H9 (cell line): ENCODE data around the gene RAB33A. TPM values are rescaled to one million over a fixed set of nuclear protein-coding genes. Genes with fewer than 3 reads are reported as not detected.

Experiments
- DNase-seq: peaks from one replicate; pipeline ENCODE4 v3.0.0-alpha.2; 2017
- H2AFZ ChIP-seq: one replicate; pipeline ENCODE4 v1.6.1; 2013; ENCODE audit warnings: mild to moderate bottlenecking, low read length, control low read depth, moderate library complexity
- H2AK5ac ChIP-seq: 2 replicates; pipeline ENCODE4 v1.6.1; 2013; ENCODE audit warnings: low read length, control low read depth, mixed read lengths; ENCODE audit not compliant: insufficient read length
- H2BK120ac ChIP-seq: one replicate; pipeline ENCODE4 v1.6.1; 2013; ENCODE audit warnings: low read depth, mild to moderate bottlenecking, low read length, control low read depth, inconsistent platforms; ENCODE audit not compliant: poor library complexity, severe bottlenecking
- H2BK12ac ChIP-seq: 2 replicates; pipeline ENCODE4 v1.6.1; 2013; ENCODE audit warnings: low read length, control low read depth, mixed read lengths, low read depth; ENCODE audit not compliant: insufficient read length
- H2BK15ac ChIP-seq: 2 replicates; pipeline ENCODE4 v1.6.1; 2013; ENCODE audit warnings: low read depth, low read length, control low read depth
- H2BK20ac ChIP-seq: one replicate; pipeline ENCODE4 v1.6.1; 2013; ENCODE audit warnings: low read depth, mild to moderate bottlenecking, low read length, control low read depth, inconsistent platforms; ENCODE audit not compliant: poor library complexity, severe bottlenecking
- H2BK5ac ChIP-seq: 2 replicates; pipeline ENCODE4 v1.6.1; 2013; ENCODE audit warnings: low read length, control low read depth, mixed read lengths; ENCODE audit not compliant: insufficient read length
- H3K14ac ChIP-seq: 2 replicates; pipeline ENCODE4 v1.6.1; 2013; ENCODE audit warnings: low read length, control low read depth; ENCODE audit not compliant: insufficient read depth
- H3K18ac ChIP-seq: 2 replicates; pipeline ENCODE4 v1.6.1; 2013; ENCODE audit warnings: low read depth, mild to moderate bottlenecking, mixed read lengths, low read length, control low read depth; ENCODE audit not compliant: insufficient read length
- H3K23ac ChIP-seq: 2 replicates; pipeline ENCODE4 v1.6.1; 2013; ENCODE audit warnings: low read length, control low read depth, mixed read lengths, low read depth; ENCODE audit not compliant: insufficient read length
- H3K23me2 ChIP-seq: 2 replicates; pipeline ENCODE4 v1.6.1; 2013; ENCODE audit warnings: low read depth, mild to moderate bottlenecking, mixed read lengths, low read length, control low read depth; ENCODE audit not compliant: insufficient read length, poor library complexity, severe bottlenecking
- H3K27ac ChIP-seq: 2 replicates; pipeline ENCODE4 v1.5.1; 2013; ENCODE audit warnings: low read length, control low read depth, mixed read lengths, low read depth; ENCODE audit not compliant: insufficient read length
- H3K27me3 ChIP-seq: 2 replicates; pipeline ENCODE4 v1.6.1; 2013; ENCODE audit warnings: low read length, control low read depth, inconsistent platforms; ENCODE audit not compliant: insufficient read depth
- H3K4ac ChIP-seq: 2 replicates; pipeline ENCODE4 v1.6.1; 2013; ENCODE audit warnings: low read depth, mild to moderate bottlenecking, control low read depth, inconsistent platforms, low read length, moderate library complexity
- H3K4me1 ChIP-seq: 2 replicates; pipeline ENCODE4 v1.6.1; 2013; ENCODE audit warnings: low read length, control low read depth, inconsistent platforms; ENCODE audit not compliant: insufficient read depth
- H3K4me2 ChIP-seq: 2 replicates; pipeline ENCODE4 v1.6.1; 2013; ENCODE audit warnings: low read length, control low read depth, mixed read lengths; ENCODE audit not compliant: insufficient read length, insufficient read depth
- H3K56ac ChIP-seq: 2 replicates; pipeline ENCODE4 v1.6.1; 2013; ENCODE audit warnings: low read depth, mild to moderate bottlenecking, mixed read lengths, low read length, control low read depth; ENCODE audit not compliant: insufficient read length
- H3K79me1 ChIP-seq: 2 replicates; pipeline ENCODE4 v1.6.1; 2013; ENCODE audit warnings: low read depth, mild to moderate bottlenecking, moderate library complexity, low read length, control low read depth, inconsistent platforms; ENCODE audit not compliant: insufficient read depth, poor library complexity, severe bottlenecking
- H3K79me2 ChIP-seq: 2 replicates; pipeline ENCODE4 v1.6.1; 2013; ENCODE audit warnings: low read length, control low read depth, inconsistent platforms; ENCODE audit not compliant: insufficient read depth
- H3K9ac ChIP-seq: 2 replicates; pipeline ENCODE4 v1.6.1; 2013; ENCODE audit warnings: low read length, control low read depth, mixed read lengths; ENCODE audit not compliant: insufficient read length; ENCODE audit errors: extremely low read depth
- H3K9me3 ChIP-seq: one replicate; pipeline ENCODE4 v1.6.1; 2013; ENCODE audit warnings: low read depth, low read length, inconsistent platforms; ENCODE audit not compliant: control insufficient read depth
- H3T11ph ChIP-seq: one replicate; pipeline ENCODE4 v1.6.1; 2013; ENCODE audit warnings: mild to moderate bottlenecking, low read length, control low read depth, inconsistent platforms
- H4K20me1 ChIP-seq: one replicate; pipeline ENCODE4 v1.6.1; 2013; ENCODE audit not compliant: control insufficient read depth, insufficient read length, insufficient read depth
- H4K5ac ChIP-seq: 2 replicates; pipeline ENCODE4 v1.6.1; 2013; ENCODE audit warnings: low read depth, mild to moderate bottlenecking, mixed read lengths, low read length, control low read depth; ENCODE audit not compliant: insufficient read length
- H4K8ac ChIP-seq: replicated peaks from 2 replicates; pipeline ENCODE4 v1.6.1; 2013; ENCODE audit warnings: low read length, control low read depth, mixed read lengths, low read depth; ENCODE audit not compliant: insufficient read length
- H4K91ac ChIP-seq: 2 replicates; pipeline ENCODE4 v1.6.1; 2013; ENCODE audit warnings: low read depth, mild to moderate bottlenecking, moderate library complexity, mixed read lengths, low read length, control low read depth; ENCODE audit not compliant: insufficient read length
- H3K27ac Mint-ChIP-seq, 3 experiments: 2 replicates in 2 of 3; 3 replicates in 1 of 3; pipeline ENCODE4 v1.8.0; 2020 to 2021; ENCODE audit warnings: mixed read lengths in 3 of 3, mild to moderate bottlenecking in 1 of 3, moderate library complexity in 1 of 3
- H3K27me3 Mint-ChIP-seq: 2 replicates; pipeline ENCODE4 v1.8.0; 2021; ENCODE audit warnings: low read depth, mild to moderate bottlenecking, moderate library complexity, mixed read lengths
- H3K36me3 Mint-ChIP-seq, 3 experiments: 2 replicates in 2 of 3; 3 replicates in 1 of 3; pipeline ENCODE4 v1.8.0; 2020 to 2021; ENCODE audit warnings: low read depth in 3 of 3, mixed read lengths in 3 of 3; ENCODE audit not compliant: insufficient read depth in 1 of 3
- H3K4me1 Mint-ChIP-seq, 2 experiments: 2 replicates each; pipeline ENCODE4 v1.8.0; 2020; ENCODE audit warnings: mixed read lengths in 2 of 2
- H3K4me3 Mint-ChIP-seq, 2 experiments: 2 replicates in 1 of 2; 3 replicates in 1 of 2; pipeline ENCODE4 v1.8.0; 2020 to 2021; ENCODE audit warnings: mild to moderate bottlenecking in 2 of 2, mixed read lengths in 2 of 2, moderate library complexity in 1 of 2
- H3K9me3 Mint-ChIP-seq, 2 experiments: 2 replicates in 1 of 2; 3 replicates in 1 of 2; pipeline ENCODE4 v1.8.0; 2020; ENCODE audit warnings: mild to moderate bottlenecking in 2 of 2, mixed read lengths in 2 of 2, moderate library complexity in 1 of 2
- CTCF ChIP-seq: fragments of 200-600 bp; sonication (generic); conservative IDR thresholded peaks from 3 replicates; pipeline ENCODE4 v1.8.0; 2021; ENCODE audit warnings: antibody characterized with exemption, mild to moderate bottlenecking
- WGBS: extraction: QIAGEN DNeasy Blood & Tissue Kit; methylation state at CpG from one replicate; pipeline ENCODE4 v1.1.7; 2013; ENCODE audit warnings: missing lambda C conversion rate, low lambda C conversion rate, mixed read lengths; ENCODE audit not compliant: insufficient read length; ENCODE audit errors: extremely low coverage; 5-methylcytosine and 5-hydroxymethylcytosine counted together
- total RNA-seq: library from RNA; stranded (reverse); gene quantifications from 2 replicates; pipeline ENCODE4 v1.2.1, GENCODE V29; 2021

The RAB33A gene
- total RNA-seq, 1 experiment from 2014 or later: 0.59 TPM

DNA sequence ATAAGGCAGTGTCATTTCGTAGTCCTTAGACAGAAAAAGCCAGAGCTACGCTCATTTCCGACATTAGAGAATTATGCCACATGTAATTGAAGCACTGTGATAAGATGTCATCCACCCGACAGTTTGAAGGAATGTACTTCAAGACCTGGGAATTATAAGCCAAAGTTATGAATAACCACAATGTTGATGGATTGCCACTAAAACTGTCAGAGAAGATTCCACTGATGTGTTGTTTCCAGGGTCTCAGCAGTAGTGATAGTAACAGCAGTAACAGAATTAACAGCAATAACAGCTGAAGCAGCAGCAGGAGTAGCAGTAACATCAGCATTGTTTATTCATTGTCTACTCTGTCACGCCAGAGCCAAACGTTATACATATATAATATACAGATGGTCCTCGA lies 24.7 kb downstream of the RAB33A start:
- H3K23ac ChIP-seq: no peak overlapping the region
- Mint-ChIP-seq H3K36me3 (no peaks in the 10 kb centered on the region; a peak in 1 of 7 replicates), H3K4me1 (peaks cover 0 to 2% of the 10 kb centered on the region in 2 experiments; a peak in 2 of 4 replicates), H3K27ac (no peak overlapping the region), H3K4me3 (no peak overlapping the region), H3K9me3 (peaks cover 0 to 37% of the 10 kb centered on the region in 2 experiments; a peak in 2 of 5 replicates), H3K27me3 (peaks cover 3% of the 10 kb centered on the region)
- H2AK5ac ChIP-seq: no peak overlapping the region
- no peak overlapping the region for H3K18ac ChIP-seq
- H3K9ac ChIP-seq: no peak overlapping the region
- H4K5ac ChIP-seq: no peak overlapping the region
- DNase-seq: no peak
- no CpG with 5 or more reads among the region's 7 CpGs for WGBS
- H3K4me2 ChIP-seq: no peak overlapping the region
- H3K27me3 ChIP-seq: no peaks in the 10 kb centered on the region
- no peak overlapping the region for H3T11ph ChIP-seq
- no peak overlapping the region for H4K8ac ChIP-seq
- H4K20me1 ChIP-seq: no peaks in the 10 kb centered on the region
- H3K79me2 ChIP-seq: no peaks in the 10 kb centered on the region
- no peak overlapping the region for H3K56ac ChIP-seq
- H2BK20ac ChIP-seq: no peak overlapping the region
- no peak overlapping the region for H3K4ac ChIP-seq
- no peak for TF ChIP-seq CTCF
- no peak overlapping the region for H3K14ac ChIP-seq
- no peak overlapping the region for H2BK12ac ChIP-seq
- H2BK5ac ChIP-seq: no peak overlapping the region
- H3K23me2 ChIP-seq: no peaks in the 10 kb centered on the region
- no peak overlapping the region for H2AFZ ChIP-seq
- H3K27ac ChIP-seq: no peak overlapping the region
- no peak overlapping the region for H4K91ac ChIP-seq
- peaks cover 4% of the 10 kb centered on the region for H3K9me3 ChIP-seq
- no peaks in the 10 kb centered on the region for H3K4me1 ChIP-seq
- H3K79me1 ChIP-seq: no peaks in the 10 kb centered on the region
- no peak overlapping the region for H2BK15ac ChIP-seq
- H2BK120ac ChIP-seq: no peak overlapping the region
